ENCODE measurements around the gene PLEKHJ1. TPM values are rescaled to one million over a fixed set of nuclear protein-coding genes. Genes with fewer than 3 reads are reported as not detected.

The PLEKHJ1 gene
- total RNA-seq, 6 donors from 2014 or later = 67.2 to 114 (median 79.3) TPM

DNA sequence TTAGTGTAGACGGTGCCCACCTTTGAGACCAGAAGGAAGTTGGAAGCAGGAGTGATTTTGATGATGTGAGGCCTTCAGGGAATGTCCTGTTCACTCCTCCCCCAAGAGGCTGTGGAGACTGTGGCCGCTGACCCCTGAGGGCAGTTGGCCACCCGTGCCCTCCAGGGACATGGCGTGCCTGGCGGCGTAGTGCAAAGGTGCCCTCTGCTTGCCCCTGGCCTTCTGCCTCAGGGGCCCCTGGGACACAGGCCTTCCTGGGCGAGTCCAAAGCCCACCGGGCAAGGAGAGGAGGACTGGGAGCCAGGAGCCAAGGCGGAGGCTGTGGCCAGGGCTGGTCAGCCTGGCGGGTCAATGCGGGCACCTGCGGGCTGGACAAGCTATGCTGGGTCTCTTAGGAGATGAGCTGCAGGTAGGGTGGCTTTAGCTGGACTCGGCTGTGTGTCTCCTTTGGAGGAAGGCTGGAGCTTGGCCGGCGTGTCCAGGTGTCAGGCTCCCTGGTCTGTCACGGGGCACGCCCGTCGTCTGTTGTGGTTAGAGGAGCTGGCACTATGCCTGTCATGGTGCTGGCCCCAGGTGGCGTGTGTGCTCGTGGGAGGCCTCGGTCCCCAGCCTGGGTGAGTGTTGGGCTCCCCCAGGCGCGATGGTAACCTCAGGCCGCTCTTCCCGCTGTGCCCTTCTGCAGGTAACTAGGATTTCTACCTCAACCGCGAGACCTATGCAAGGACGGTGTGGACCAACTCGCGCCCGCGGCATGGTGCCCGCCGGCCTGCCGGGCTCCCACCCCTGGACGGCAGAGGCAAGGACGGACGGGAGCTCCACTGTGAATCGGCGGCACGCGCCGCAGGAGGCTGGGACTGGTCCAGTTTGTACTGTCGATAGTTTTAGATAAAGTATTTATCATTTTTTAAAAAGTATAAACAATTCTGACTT, 6.8 kb downstream of the PLEKHJ1 start:
- WGBS, 2 donors = 92 to 96% methylated on average over 32 to 35 of the region's 45 CpGs
- H3K9me3 ChIP-seq = no peaks in the 10 kb centered on the region
- TF ChIP-seq POLR2AphosphoS5 (IDR thresholded peaks at IDR 0.05) = no peak
- no peak for TF ChIP-seq POLR2A (IDR thresholded peaks at IDR 0.05)
- TF ChIP-seq, protein P1, sequence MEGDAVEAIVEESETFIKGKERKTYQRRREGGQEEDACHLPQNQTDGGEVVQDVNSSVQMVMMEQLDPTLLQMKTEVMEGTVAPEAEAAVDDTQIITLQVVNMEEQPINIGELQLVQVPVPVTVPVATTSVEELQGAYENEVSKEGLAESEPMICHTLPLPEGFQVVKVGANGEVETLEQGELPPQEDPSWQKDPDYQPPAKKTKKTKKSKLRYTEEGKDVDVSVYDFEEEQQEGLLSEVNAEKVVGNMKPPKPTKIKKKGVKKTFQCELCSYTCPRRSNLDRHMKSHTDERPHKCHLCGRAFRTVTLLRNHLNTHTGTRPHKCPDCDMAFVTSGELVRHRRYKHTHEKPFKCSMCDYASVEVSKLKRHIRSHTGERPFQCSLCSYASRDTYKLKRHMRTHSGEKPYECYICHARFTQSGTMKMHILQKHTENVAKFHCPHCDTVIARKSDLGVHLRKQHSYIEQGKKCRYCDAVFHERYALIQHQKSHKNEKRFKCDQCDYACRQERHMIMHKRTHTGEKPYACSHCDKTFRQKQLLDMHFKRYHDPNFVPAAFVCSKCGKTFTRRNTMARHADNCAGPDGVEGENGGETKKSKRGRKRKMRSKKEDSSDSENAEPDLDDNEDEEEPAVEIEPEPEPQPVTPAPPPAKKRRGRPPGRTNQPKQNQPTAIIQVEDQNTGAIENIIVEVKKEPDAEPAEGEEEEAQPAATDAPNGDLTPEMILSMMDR (IDR thresholded peaks at IDR 0.05) = no peak
- no peak for TF ChIP-seq EP300 (IDR thresholded peaks at IDR 0.05)
- ATAC-seq (ENCODE audit: low FRiP score in 2 of 2) (no peak), DNase-seq (peak in 1 of 2 donors; percentile 86)
- H3K27ac ChIP-seq = no peak overlapping the region
- H3K4me1 ChIP-seq = peaks cover 3 to 14% (median 4%) of the 10 kb centered on the region in 4 donors
- peaks cover 30 to 96% (median 86%) of the 10 kb centered on the region in 4 donors for H3K36me3 ChIP-seq
- no peak overlapping the region for H3K4me3 ChIP-seq
- H3K27me3 ChIP-seq = no peaks in the 10 kb centered on the region

DNA sequence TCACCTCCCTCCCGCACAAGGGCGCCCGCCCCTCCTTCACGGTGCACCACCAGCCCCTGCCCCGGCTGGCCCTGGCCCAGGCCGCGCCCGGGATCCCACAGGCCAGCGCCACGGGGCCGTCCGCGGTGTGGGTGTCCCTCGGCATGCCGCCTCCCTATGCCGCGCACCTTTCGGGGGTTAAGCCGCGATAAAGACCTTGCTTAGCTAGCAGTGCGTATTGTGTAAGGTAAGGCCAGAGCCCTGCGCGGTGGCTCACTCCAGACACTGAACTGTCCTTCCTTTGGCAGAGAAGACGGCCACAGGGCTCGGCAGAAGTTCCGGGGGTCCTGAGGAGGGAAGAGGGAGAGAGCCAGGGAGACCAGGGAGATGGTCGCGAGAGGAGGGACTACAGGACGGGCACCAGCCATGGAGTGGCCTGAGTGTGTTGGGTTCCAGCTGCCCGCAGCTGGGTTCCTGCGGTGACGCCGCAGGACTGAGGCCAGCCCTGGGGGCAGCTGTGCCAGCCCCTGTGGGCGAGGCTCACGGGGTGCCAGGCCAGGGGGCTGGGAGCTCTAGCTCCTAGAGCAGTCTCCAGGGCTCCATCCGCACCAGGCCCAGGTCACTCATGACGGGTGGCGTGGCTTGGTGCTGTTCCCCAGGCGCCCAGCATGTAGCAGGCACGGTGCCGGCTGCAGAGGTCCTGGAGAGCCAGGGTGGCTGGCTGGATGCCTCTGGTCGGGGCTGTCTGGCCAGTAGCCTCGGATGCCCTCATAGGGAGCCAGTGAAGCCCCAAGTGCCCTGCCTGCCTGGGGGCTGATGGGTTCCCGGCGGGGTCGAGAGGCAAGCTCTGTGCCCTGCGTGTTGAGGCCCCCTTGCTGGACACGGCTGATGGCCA, 7.7 kb downstream of the PLEKHJ1 start:
- TF ChIP-seq, protein P1 (IDR thresholded peaks at IDR 0.05) = no peak
- no peak for TF ChIP-seq EP300 (IDR thresholded peaks at IDR 0.05)
- TF ChIP-seq POLR2AphosphoS5 (IDR thresholded peaks at IDR 0.05) = no peak
- no peak for TF ChIP-seq POLR2A (IDR thresholded peaks at IDR 0.05)
- DNase-seq (peak in 1 of 2 donors; percentile 82), ATAC-seq (ENCODE audit: low FRiP score in 2 of 2) (no peak)
- Histone ChIP-seq H3K36me3 (peaks cover 35 to 98% (median 92%) of the 10 kb centered on the region in 4 donors), H3K27me3 (no peaks in the 10 kb centered on the region), H3K4me3 (no peak overlapping the region), H3K4me1 (peaks cover 0 to 4% (median 0%) of the 10 kb centered on the region in 4 donors), H3K9me3 (no peaks in the 10 kb centered on the region), H3K27ac (no peak overlapping the region)
- 93 to 96% methylated on average over 33 to 35 of the region's 48 CpGs for WGBS, 2 donors

DNA sequence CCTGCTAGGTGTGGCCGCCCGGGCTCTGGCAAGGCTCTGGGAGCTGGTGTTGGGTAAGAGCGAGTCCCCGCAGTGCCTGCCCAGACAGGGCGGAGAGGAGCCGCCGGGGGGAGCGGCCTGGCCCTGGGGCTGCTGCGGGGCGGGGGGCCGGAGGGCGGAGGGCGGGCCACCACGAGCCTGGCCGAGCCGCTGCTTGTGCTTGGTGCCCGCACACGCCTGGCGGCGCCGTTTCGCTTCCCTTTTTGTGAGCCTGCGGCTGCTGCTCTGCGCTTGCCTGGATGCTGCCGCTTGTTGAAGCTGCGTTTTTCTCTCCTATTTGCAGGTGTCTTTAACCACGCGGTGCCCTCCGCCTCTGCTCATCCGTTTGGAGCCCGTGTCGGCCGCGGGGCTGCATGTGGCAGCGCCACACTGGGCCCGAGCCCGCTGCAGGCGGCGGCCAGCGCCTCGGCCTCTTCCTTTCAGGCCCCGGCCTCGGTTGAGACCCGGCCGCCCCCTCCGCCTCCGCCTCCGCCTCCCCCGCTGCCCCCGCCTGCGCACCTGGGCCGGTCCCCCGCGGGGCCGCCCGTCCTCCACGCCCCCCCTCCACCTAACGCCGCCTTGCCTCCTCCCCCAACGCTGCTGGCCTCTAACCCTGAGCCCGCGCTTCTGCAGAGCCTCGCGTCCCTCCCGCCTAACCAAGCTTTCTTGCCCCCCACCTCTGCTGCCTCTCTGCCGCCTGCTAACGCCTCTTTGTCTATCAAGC, 8.5 kb downstream of the PLEKHJ1 start:
- 96% methylated on average over 48 to 50 of the region's 67 CpGs for WGBS, 2 donors
- no peak for TF ChIP-seq POLR2A (IDR thresholded peaks at IDR 0.05)
- TF ChIP-seq, protein P1 (IDR thresholded peaks at IDR 0.05) = no peak
- TF ChIP-seq POLR2AphosphoS5 (IDR thresholded peaks at IDR 0.05) = no peak
- no peak for TF ChIP-seq EP300 (IDR thresholded peaks at IDR 0.05)
- Histone ChIP-seq H3K27me3 (no peaks in the 10 kb centered on the region), H3K9me3 (no peaks in the 10 kb centered on the region), H3K27ac (no peak overlapping the region), H3K36me3 (peaks cover 34 to 100% (median 92%) of the 10 kb centered on the region in 4 donors), H3K4me1 (no peaks in the 10 kb centered on the region), H3K4me3 (no peak overlapping the region)
- ATAC-seq (ENCODE audit: low FRiP score in 2 of 2) (no peak), DNase-seq (peak in 1 of 2 donors; percentile 88)

DNA sequence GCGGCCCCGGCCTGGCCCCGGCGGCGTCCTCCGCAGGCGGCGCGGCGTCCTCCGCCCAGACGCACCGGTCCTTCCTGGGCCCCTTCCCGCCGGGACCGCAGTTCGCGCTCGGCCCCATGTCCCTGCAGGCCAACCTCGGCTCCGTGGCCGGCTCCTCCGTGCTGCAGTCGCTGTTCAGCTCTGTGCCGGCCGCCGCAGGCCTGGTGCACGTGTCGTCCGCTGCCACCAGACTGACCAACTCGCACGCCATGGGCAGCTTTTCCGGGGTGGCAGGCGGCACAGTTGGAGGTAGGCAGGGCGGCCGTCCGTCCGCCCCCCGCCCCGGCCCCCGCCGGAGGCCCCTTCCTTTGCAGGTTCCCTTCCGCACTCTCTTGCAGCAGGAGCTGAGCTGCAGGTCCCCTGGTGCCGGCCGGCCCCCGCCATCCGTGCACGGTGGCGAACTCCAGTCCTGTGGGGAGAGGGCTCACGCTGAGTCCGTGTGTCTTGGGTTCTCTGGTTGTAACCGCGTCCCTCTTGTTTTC, 9.2 kb downstream of the PLEKHJ1 start:
- WGBS, 2 donors = 96 to 97% methylated on average over 11 to 42 of the region's 53 CpGs
- Histone ChIP-seq H3K9me3 (no peaks in the 10 kb centered on the region), H3K36me3 (peaks cover 34 to 100% (median 93%) of the 10 kb centered on the region in 4 donors), H3K27me3 (no peaks in the 10 kb centered on the region), H3K4me1 (no peaks in the 10 kb centered on the region), H3K27ac (no peak overlapping the region), H3K4me3 (no peak overlapping the region)
- TF ChIP-seq, protein P1 (IDR thresholded peaks at IDR 0.05) = no peak
- TF ChIP-seq EP300 (IDR thresholded peaks at IDR 0.05) (no peak), POLR2AphosphoS5 (IDR thresholded peaks at IDR 0.05) (no peak), POLR2A (IDR thresholded peaks at IDR 0.05) (no peak)
- DNase-seq (peak in 1 of 2 donors; percentile 84), ATAC-seq (ENCODE audit: low FRiP score in 2 of 2) (no peak)
